ENCODE data around the gene SERPIND1. TPM values are rescaled to one million over a fixed set of nuclear protein-coding genes. Genes with fewer than 3 reads are reported as not detected.

SERPIND1 gene
- total RNA-seq, 2 donors from 2014 or later = not detected

- intact Hi-C loops (cut with DNase I) = no loop called here
- no peak for ATAC-seq
- Histone ChIP-seq H3K27ac (no peak overlapping the region), H3K27me3 (no peaks in the 10 kb centered on the region), H3K9me3 (no peaks in the 10 kb centered on the region), H3K4me3 (no peak overlapping the region), H3K36me3 (replicated peaks in 1 of 2; ENCODE audit: insufficient read depth in 1 of 2, low read depth in 2 of 2) (no peaks in the 10 kb centered on the region), H3K4me1 (peaks cover 10% of the 10 kb centered on the region)
- no peak for TF ChIP-seq POLR2A (IDR thresholded peaks at IDR 0.05)
- no peak for TF ChIP-seq CTCF (IDR thresholded peaks at IDR 0.05)
- no peak for DNase-seq
- WGBS, 2 donors = 91 to 94% methylated on average over 5 of the region's 5 CpGs
Measured at GRCh38 chr22:20779818-20780158, 5.9 kb downstream of the SERPIND1 start.

GRCh38 chr22:20781272-20781990 lies 7.5 kb downstream of the SERPIND1 start:
- Histone ChIP-seq H3K4me3 (no peak overlapping the region), H3K9me3 (no peaks in the 10 kb centered on the region), H3K27me3 (no peaks in the 10 kb centered on the region), H3K4me1 (peaks cover 15% of the 10 kb centered on the region), H3K27ac (no peak overlapping the region), H3K36me3 (replicated peaks in 1 of 2; ENCODE audit: insufficient read depth in 1 of 2, low read depth in 2 of 2) (no peaks in the 10 kb centered on the region)
- 87 to 93% methylated on average over 9 to 11 of the region's 11 CpGs for WGBS, 2 donors
- DNase-seq (no peak), ATAC-seq (no peak)
- TF ChIP-seq POLR2A (IDR thresholded peaks at IDR 0.05) = no peak
- no peak for TF ChIP-seq CTCF (IDR thresholded peaks at IDR 0.05)
- intact Hi-C loops (cut with DNase I) = no loop called here

- no peak for DNase-seq
- TF ChIP-seq CTCF (IDR thresholded peaks at IDR 0.05) (no peak), POLR2A (IDR thresholded peaks at IDR 0.05) (no peak)
- Histone ChIP-seq H3K27ac (no peak overlapping the region), H3K27me3 (no peaks in the 10 kb centered on the region), H3K4me1 (peaks cover 21% of the 10 kb centered on the region), H3K4me3 (no peak overlapping the region), H3K36me3 (replicated peaks in 1 of 2; ENCODE audit: insufficient read depth in 1 of 2, low read depth in 2 of 2) (no peaks in the 10 kb centered on the region), H3K9me3 (no peaks in the 10 kb centered on the region)
- intact Hi-C loops (cut with DNase I) = no loop called here
- no peak for ATAC-seq
- WGBS, 2 donors = 85 to 92% methylated on average over 4 of the region's 4 CpGs
Measured at GRCh38 chr22:20782083-20782482, 8.2 kb downstream of the SERPIND1 start.

GRCh38 chr22:20782596-20783299 lies 8.8 kb downstream of the SERPIND1 start:
- no peaks in the 10 kb centered on the region for H3K27me3 ChIP-seq
- H3K27ac ChIP-seq = no peak overlapping the region
- no peak for TF ChIP-seq POLR2A (IDR thresholded peaks at IDR 0.05)
- TF ChIP-seq CTCF (IDR thresholded peaks at IDR 0.05) = no peak
- 95 to 98% methylated on average over 4 of the region's 4 CpGs for WGBS, 2 donors
- DNase-seq (no peak), ATAC-seq (no peak)
- H3K9me3 ChIP-seq = no peaks in the 10 kb centered on the region
- intact Hi-C loops (cut with DNase I) = no loop called here
- H3K4me3 ChIP-seq = no peak overlapping the region
- no peaks in the 10 kb centered on the region for H3K36me3 ChIP-seq (replicated peaks in 1 of 2; ENCODE audit: insufficient read depth in 1 of 2, low read depth in 2 of 2)
- H3K4me1 ChIP-seq = peaks cover 20% of the 10 kb centered on the region

- Histone ChIP-seq H3K9me3 (no peaks in the 10 kb centered on the region), H3K36me3 (replicated peaks in 1 of 2; ENCODE audit: insufficient read depth in 1 of 2, low read depth in 2 of 2) (no peaks in the 10 kb centered on the region), H3K27ac (no peak overlapping the region), H3K27me3 (no peaks in the 10 kb centered on the region), H3K4me1 (peaks cover 15% of the 10 kb centered on the region), H3K4me3 (no peak overlapping the region)
- no peak for ATAC-seq
- TF ChIP-seq CTCF (IDR thresholded peaks at IDR 0.05) (no peak), POLR2A (IDR thresholded peaks at IDR 0.05) (no peak)
- intact Hi-C loops (cut with DNase I) = no loop called here
- 100% methylated on average over 3 of the region's 3 CpGs for WGBS, 2 donors
- DNase-seq = no peak
Measured at GRCh38 chr22:20783300-20783673, 9.4 kb downstream of the SERPIND1 start.
